AG09309 (cell line): ENCODE measurements around the gene PIK3R5.
"Not testable (repeated sequence)": the region's sequence is repeated elsewhere in the genome, so short reads cannot be mapped to it uniquely, and the experiment has no call there.

Source experiments
- DNase-seq: peaks from one replicate; pipeline ENCODE4 v3.0.0-alpha.2; 2010; ENCODE audit warnings: low read depth
- H3K4me3 ChIP-seq: 2 replicates; pipeline ENCODE4 v1.5.1; 2011; ENCODE audit warnings: mild to moderate bottlenecking, low read depth, low read length, moderate library complexity; ENCODE audit not compliant: control insufficient read depth
- CTCF ChIP-seq: IDR thresholded peaks from 2 replicates; pipeline ENCODE4 v1.5.1; 2011; ENCODE audit warnings: mild to moderate bottlenecking, low read depth, low read length, inconsistent platforms; ENCODE audit not compliant: insufficient read depth, control insufficient read depth; ENCODE audit errors: missing control alignments

Gene PIK3R5

GRCh38 chr17:8985054-8985701 lies 19.7 kb upstream of the PIK3R5 start:
- DNase-seq, result no peak
- TF ChIP-seq CTCF, result no peak

GRCh38 chr17:8984225-8984624 lies 18.7 kb upstream of the PIK3R5 start:
- not testable (repeated sequence) for DNase-seq, H3K4me3 ChIP-seq

More at GRCh38 chr17:8985054-8985701, 19.7 kb upstream of the PIK3R5 start:
- no peak overlapping the region for H3K4me3 ChIP-seq

- no peak overlapping the region for H3K4me3 ChIP-seq
- DNase-seq, result no peak
- no peak for TF ChIP-seq CTCF
These were observed 15.9 kb upstream of the PIK3R5 start for GRCh38 chr17:8981443-8981842.

GRCh38 chr17:8979715-8980114 lies 14.2 kb upstream of the PIK3R5 start:
- TF ChIP-seq CTCF, result no peak
- no peak for DNase-seq
- H3K4me3 ChIP-seq, result no peak overlapping the region

- no peak overlapping the region for H3K4me3 ChIP-seq
- no peak for DNase-seq
- no peak for TF ChIP-seq CTCF
These were observed 11.1 kb upstream of the PIK3R5 start for GRCh38 chr17:8976638-8977037.

- no peak for DNase-seq
- no peak for TF ChIP-seq CTCF
- no peak overlapping the region for H3K4me3 ChIP-seq
These were observed 9.7 kb upstream of the PIK3R5 start for GRCh38 chr17:8975091-8975725.

GRCh38 chr17:8969901-8970300 lies 4.4 kb upstream of the PIK3R5 start:
- no peak for DNase-seq
- TF ChIP-seq CTCF, result no peak
- no peak overlapping the region for H3K4me3 ChIP-seq
